C4-2B (cell line): Measurements from ENCODE around the gene GARRE1.
"Not testable (repeated sequence)": the region's sequence is repeated elsewhere in the genome, so short reads cannot be mapped to it uniquely, and the experiment has no call there.

Experiments
- CTCF ChIP-seq: fragments of 450-650 bp; conservative IDR thresholded peaks from 2 replicates; pipeline ENCODE4 v1.5.1; 2017; ENCODE audit warnings: mild to moderate bottlenecking
- ZFX ChIP-seq: fragments of 450-650 bp; IDR thresholded peaks from 2 replicates; pipeline ENCODE4 v1.6.1; 2017

GRCh38 chr19:34216745-34217219 is 37.6 kb upstream of the GARRE1 start:
- not testable (repeated sequence) for TF ChIP-seq CTCF, ZFX
